ENCODE results near the gene AP1G2.

AP1G2 gene

DNA sequence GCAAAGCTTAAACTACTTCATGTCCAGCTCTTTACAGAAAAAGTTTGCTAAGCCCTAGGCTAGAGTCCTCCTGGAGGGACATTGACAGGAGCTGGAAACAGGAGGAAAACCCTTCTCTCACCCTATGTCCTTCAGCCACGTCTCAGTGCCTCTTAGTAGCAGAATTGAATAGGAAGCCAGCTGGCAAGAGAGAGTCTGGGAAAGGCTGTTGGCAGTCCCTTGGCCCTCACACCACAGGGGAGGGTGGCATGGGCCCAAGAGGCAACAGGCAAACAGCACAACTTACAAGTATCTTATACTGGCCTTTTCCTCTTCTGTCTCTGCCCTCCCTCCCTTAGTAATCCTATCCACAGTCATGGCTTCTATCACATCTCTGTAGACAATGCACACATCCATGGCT is 40.9 kb upstream of the AP1G2 start:
- TF ChIP-seq, protein P1, sequence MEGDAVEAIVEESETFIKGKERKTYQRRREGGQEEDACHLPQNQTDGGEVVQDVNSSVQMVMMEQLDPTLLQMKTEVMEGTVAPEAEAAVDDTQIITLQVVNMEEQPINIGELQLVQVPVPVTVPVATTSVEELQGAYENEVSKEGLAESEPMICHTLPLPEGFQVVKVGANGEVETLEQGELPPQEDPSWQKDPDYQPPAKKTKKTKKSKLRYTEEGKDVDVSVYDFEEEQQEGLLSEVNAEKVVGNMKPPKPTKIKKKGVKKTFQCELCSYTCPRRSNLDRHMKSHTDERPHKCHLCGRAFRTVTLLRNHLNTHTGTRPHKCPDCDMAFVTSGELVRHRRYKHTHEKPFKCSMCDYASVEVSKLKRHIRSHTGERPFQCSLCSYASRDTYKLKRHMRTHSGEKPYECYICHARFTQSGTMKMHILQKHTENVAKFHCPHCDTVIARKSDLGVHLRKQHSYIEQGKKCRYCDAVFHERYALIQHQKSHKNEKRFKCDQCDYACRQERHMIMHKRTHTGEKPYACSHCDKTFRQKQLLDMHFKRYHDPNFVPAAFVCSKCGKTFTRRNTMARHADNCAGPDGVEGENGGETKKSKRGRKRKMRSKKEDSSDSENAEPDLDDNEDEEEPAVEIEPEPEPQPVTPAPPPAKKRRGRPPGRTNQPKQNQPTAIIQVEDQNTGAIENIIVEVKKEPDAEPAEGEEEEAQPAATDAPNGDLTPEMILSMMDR (IDR thresholded peaks at IDR 0.05): no peak
- no peak for DNase-seq
- intact Hi-C loops (cut with DNase I; ENCODE audit: low total_unique reads): no loop called here
- Histone ChIP-seq H3K27ac (no peak overlapping the region), H3K9me3 (no peaks in the 10 kb centered on the region), H3K36me3 (no peaks in the 10 kb centered on the region), H3K4me1 (no peaks in the 10 kb centered on the region), H3K4me3 (no peak overlapping the region), H3K27me3 (peaks cover 0 to 17% of the 10 kb centered on the region in 2 donors)

DNA sequence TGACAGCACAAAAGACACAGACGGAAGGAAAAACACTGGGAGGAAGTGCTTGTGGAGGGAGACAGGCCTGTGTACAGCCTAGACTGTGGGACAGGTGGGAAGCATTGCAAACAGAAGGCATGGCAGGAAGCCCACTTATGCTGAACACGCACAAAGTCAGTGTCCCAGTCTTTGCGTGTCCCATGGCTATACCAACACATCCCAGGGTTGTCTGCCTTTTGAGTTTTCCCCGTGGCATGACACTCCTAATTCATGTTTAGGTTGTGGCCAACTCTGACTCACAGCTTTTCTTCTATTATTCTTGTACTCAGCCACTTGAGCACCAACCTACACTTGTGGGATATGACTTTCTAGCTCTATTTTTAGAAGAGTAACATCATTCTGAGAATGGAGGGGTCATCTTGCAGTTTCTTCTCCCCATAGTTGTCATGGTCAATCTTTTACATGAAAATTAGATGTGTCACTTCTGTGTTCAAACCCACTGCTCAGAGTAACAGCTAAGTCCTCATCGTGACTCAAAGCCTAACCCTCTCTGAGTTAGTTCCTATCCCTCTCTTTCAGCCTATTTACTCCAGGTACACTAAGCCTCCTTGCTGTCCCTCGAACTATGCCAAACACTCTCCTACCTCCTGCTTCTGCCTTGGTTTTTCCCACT is 38.5 kb upstream of the AP1G2 start:
- H3K27me3 ChIP-seq: peaks cover 0 to 10% of the 10 kb centered on the region in 2 donors
- TF ChIP-seq, protein P1 (IDR thresholded peaks at IDR 0.05): no peak
- intact Hi-C loops (cut with DNase I; ENCODE audit: low total_unique reads): no loop called here
- H3K36me3 ChIP-seq: no peaks in the 10 kb centered on the region
- H3K9me3 ChIP-seq: no peaks in the 10 kb centered on the region
- H3K27ac ChIP-seq: no peak overlapping the region
- no peak for DNase-seq
- H3K4me3 ChIP-seq: no peak overlapping the region
- no peaks in the 10 kb centered on the region for H3K4me1 ChIP-seq

DNA sequence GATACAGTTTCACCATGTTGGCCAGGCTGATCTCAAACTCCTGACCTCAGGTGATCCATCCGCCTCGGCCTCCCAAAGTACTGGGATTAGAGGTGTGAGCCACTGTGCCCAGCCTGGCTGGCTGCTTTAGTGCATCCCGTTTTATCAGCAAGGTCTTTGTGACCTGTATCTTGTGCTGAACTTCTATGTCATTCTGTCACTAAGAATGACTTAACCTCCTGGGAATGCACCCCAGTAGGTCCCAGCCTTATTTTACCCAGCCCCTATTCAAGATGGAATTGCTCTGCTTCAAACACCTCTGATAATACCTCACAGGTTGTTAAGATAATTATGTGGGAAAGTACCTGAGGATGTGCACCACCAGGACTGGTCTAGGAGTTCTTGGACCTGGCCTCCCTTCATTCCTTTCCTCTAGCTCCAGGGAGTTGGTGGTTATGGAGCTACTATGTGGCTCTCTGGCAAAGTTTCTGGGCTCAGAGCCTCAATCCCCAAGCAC is 37.1 kb upstream of the AP1G2 start:
- no peak for DNase-seq
- H3K27me3 ChIP-seq: peaks cover 0 to 6% of the 10 kb centered on the region in 2 donors
- H3K36me3 ChIP-seq: no peaks in the 10 kb centered on the region
- intact Hi-C loops (cut with DNase I; ENCODE audit: low total_unique reads): no loop called here
- H3K27ac ChIP-seq: no peak overlapping the region
- H3K4me3 ChIP-seq: no peak overlapping the region
- no peaks in the 10 kb centered on the region for H3K9me3 ChIP-seq
- no peaks in the 10 kb centered on the region for H3K4me1 ChIP-seq
- TF ChIP-seq, protein P1 (IDR thresholded peaks at IDR 0.05): no peak

DNA sequence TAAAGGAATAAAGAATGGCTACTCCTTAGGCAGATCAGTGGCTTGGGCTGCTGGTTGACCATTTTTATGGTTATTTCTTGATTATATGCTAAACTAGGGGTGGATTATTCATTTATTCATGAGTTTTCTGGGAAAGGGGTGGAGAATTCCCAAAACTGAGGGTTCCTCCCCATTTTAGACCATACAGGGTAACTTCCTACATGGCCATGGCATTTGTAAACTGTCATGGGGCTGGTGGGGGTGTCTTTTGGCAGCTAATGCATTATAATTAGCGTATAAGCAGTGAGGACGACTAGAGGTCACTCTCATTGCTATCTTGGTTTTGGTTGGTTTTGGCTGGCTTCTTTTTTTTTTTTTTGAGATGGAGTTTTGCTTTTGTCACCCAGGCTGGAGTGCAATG is 36.6 kb upstream of the AP1G2 start:
- Histone ChIP-seq H3K9me3 (no peaks in the 10 kb centered on the region), H3K4me3 (no peak overlapping the region), H3K27me3 (peaks cover 0 to 6% of the 10 kb centered on the region in 2 donors), H3K27ac (no peak overlapping the region), H3K36me3 (no peaks in the 10 kb centered on the region), H3K4me1 (no peaks in the 10 kb centered on the region)
- TF ChIP-seq, protein P1 (IDR thresholded peaks at IDR 0.05): no peak
- no peak for DNase-seq
- intact Hi-C loops (cut with DNase I; ENCODE audit: low total_unique reads): no loop called here

DNA sequence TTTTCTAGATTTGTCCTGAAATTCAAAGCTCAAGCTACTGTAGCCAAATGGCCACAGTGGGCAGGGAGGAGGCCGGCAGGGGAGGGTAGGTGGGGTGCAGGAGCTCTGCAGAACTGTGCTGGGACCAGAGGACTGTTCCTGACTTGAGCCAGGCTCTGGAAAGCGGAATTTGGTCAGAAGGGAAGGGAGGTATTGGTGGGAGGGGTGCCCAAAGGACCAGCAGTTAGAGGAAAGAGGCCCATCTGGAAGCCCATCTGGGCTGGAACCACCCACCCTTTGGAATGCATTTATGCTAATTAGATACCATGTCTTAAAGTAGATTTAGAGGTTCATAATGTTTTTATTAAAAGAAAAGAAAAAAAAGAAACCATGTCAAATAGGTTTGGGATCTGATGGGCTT is 35.5 kb upstream of the AP1G2 start:
- TF ChIP-seq, protein P1 (IDR thresholded peaks at IDR 0.05): no peak
- H3K4me1 ChIP-seq: no peaks in the 10 kb centered on the region
- H3K27me3 ChIP-seq: peaks cover 0 to 6% of the 10 kb centered on the region in 2 donors
- intact Hi-C loops (cut with DNase I; ENCODE audit: low total_unique reads): no loop called here
- H3K4me3 ChIP-seq: no peak overlapping the region
- no peak for DNase-seq
- no peak overlapping the region for H3K27ac ChIP-seq
- H3K36me3 ChIP-seq: no peaks in the 10 kb centered on the region
- no peaks in the 10 kb centered on the region for H3K9me3 ChIP-seq

Data from tibial artery (tissue), 4 donors.